K562 (cell line): ENCODE data around the gene IPP. TPM values are rescaled to one million over a fixed set of nuclear protein-coding genes. Genes with fewer than 3 reads are reported as not detected.

ENCODE experiments used
- BRCA1 ChIP-seq, 2 experiments: fragments of 450-650 bp in 1 of 2; sonication (generic) in 1 of 2; formaldehyde crosslinking in 1 of 2; IDR thresholded peaks; 2 replicates each; pipeline versions ENCODE4 v1.5.0 to v1.6.1; 2017 to 2020; ENCODE audit warnings: mild to moderate bottlenecking in 1 of 2, missing genetic modification reagents in 1 of 2
- CHD2 ChIP-seq: IDR thresholded peaks from 2 replicates; pipeline ENCODE4 v1.6.1; 2011; ENCODE audit warnings: low read depth, low read length
- CHD4 ChIP-seq: fragments of 200-600 bp; sonication (generic); IDR thresholded peaks from 3 replicates; pipeline ENCODE4 v1.6.1; 2012; ENCODE audit warnings: low read depth, mild to moderate bottlenecking, mixed read lengths, low read length, inconsistent platforms; ENCODE audit not compliant: insufficient read depth, insufficient replicate concordance, poor library complexity, severe bottlenecking
- CXXC5 ChIP-seq: fragments of 250-450 bp; sonication (Bioruptor Pico); IDR thresholded peaks from 2 replicates; pipeline ENCODE4 v1.8.0; 2022; ENCODE audit warnings: inconsistent platforms, mild to moderate bottlenecking, moderate library complexity
- EP300 ChIP-seq: IDR thresholded peaks from 2 replicates; pipeline ENCODE4 v1.6.1; 2012; ENCODE audit warnings: low read length, improper control_type of control experiment
- ETS2 ChIP-seq: IDR thresholded peaks from 2 replicates; pipeline ENCODE4 v1.6.1; 2016; ENCODE audit warnings: borderline replicate concordance, missing genetic modification characterization, mild to moderate bottlenecking, moderate library complexity, missing compliant biosample characterization; ENCODE audit not compliant: poor library complexity, severe bottlenecking
- HDAC1 ChIP-seq, 2 experiments: fragments of 450-650 bp; IDR thresholded peaks; 2 replicates each; pipeline ENCODE4 v1.6.1; 2016 to 2017; ENCODE audit warnings: inconsistent platforms in 1 of 2, mild to moderate bottlenecking in 1 of 2, moderate library complexity in 1 of 2
- HDAC3 ChIP-seq: fragments of 450-650 bp; IDR thresholded peaks from 2 replicates; pipeline ENCODE4 v1.6.1; 2018; ENCODE audit warnings: borderline replicate concordance, mild to moderate bottlenecking, moderate library complexity; ENCODE audit not compliant: partially characterized antibody
- HEY1 ChIP-seq: fragments of 250-450 bp; sonication (Bioruptor Pico); IDR thresholded peaks from 2 replicates; pipeline ENCODE4 v1.5.0; 2020; ENCODE audit warnings: mild to moderate bottlenecking, moderate library complexity, borderline replicate concordance
- NCOA4 ChIP-seq: fragments of 450-650 bp; IDR thresholded peaks from 2 replicates; pipeline ENCODE4 v1.6.1; 2018; ENCODE audit warnings: mild to moderate bottlenecking; ENCODE audit not compliant: partially characterized antibody
- NONO ChIP-seq, 2 experiments: fragments of 200-400 bp in 1 of 2; fragments of 450-650 bp in 1 of 2; formaldehyde crosslinking in 1 of 2; IDR thresholded peaks; 2 replicates each; pipeline ENCODE4 v1.6.1; 2017; ENCODE audit warnings: low read depth in 2 of 2, mild to moderate bottlenecking in 2 of 2, moderate library complexity in 2 of 2, low read length in 1 of 2
- NR1H2 ChIP-seq: sonication (generic); formaldehyde crosslinking; IDR thresholded peaks from 2 replicates; pipeline ENCODE4 v1.4.0; 2020; ENCODE audit warnings: mild to moderate bottlenecking, missing genetic modification reagents
- POLR2AphosphoS2 ChIP-seq: IDR thresholded peaks from 2 replicates; pipeline ENCODE4 v1.6.1; 2012; ENCODE audit warnings: low read length, improper control_type of control experiment
- POLR2AphosphoS5 ChIP-seq: IDR thresholded peaks from 2 replicates; pipeline ENCODE4 v1.6.1; 2011; ENCODE audit warnings: mild to moderate bottlenecking, low read depth, low read length, moderate library complexity; ENCODE audit not compliant: control insufficient read depth, insufficient read depth
- POLR3G ChIP-seq: IDR thresholded peaks from 2 replicates; pipeline ENCODE4 v1.6.1; 2011; ENCODE audit not compliant: insufficient read length, insufficient replicate concordance; ENCODE audit errors: extremely low read depth
- PRDM10 ChIP-seq: fragments of 450-650 bp; IDR thresholded peaks from 2 replicates; pipeline ENCODE4 v1.6.1; 2018; ENCODE audit not compliant: partially characterized antibody
- SMARCE1 ChIP-seq: fragments of 450-650 bp; IDR thresholded peaks from 2 replicates; pipeline ENCODE4 v1.7.1; 2016; ENCODE audit warnings: mild to moderate bottlenecking
- TCF7 ChIP-seq: sonication (generic); IDR thresholded peaks from 2 replicates; pipeline ENCODE4 v1.6.1; 2016; ENCODE audit warnings: antibody characterized with exemption, borderline replicate concordance
- TSHZ1 ChIP-seq: fragments of 250-450 bp; sonication (Bioruptor Pico); IDR thresholded peaks from 2 replicates; pipeline ENCODE4 v1.4.0; 2020; ENCODE audit warnings: mild to moderate bottlenecking, moderate library complexity
- ZKSCAN8 ChIP-seq: fragments of 200-800 bp; sonication (Bioruptor generic); IDR thresholded peaks from 2 replicates; pipeline ENCODE4 v1.6.1; 2016; ENCODE audit warnings: missing genetic modification characterization, missing compliant biosample characterization
- ZNF316 ChIP-seq: fragments of 450-650 bp; IDR thresholded peaks from 2 replicates; pipeline ENCODE4 v1.6.1; 2016
- ZNF444 ChIP-seq: fragments of 250-450 bp; sonication (Bioruptor Pico); IDR thresholded peaks from 2 replicates; pipeline ENCODE4 v1.4.0; 2020; ENCODE audit warnings: mild to moderate bottlenecking, moderate library complexity
- ZNF561 ChIP-seq: fragments of 450-650 bp; formaldehyde crosslinking; conservative IDR thresholded peaks from 2 replicates; pipeline ENCODE4 v1.4.0; 2020; ENCODE audit warnings: mild to moderate bottlenecking, moderate library complexity
- ZNF780A ChIP-seq: fragments of 250-450 bp; sonication (Bioruptor Pico); IDR thresholded peaks from 2 replicates; pipeline ENCODE4 v1.5.0; 2021; ENCODE audit warnings: mild to moderate bottlenecking
- polyA plus RNA-seq, 8 experiments: library from polyadenylated mRNA; depleted of rRNA in 4 of 8; stranded (reverse) in 5 of 8; unstranded in 3 of 8; fragments of >200 nt; fragmentation: Nextera tagmentation in 2 of 8; fragmentation: Illumina TruSeq in 1 of 8; extraction: Ambion mirVana in 2 of 8; extraction: Trizol in 1 of 8; gene quantifications; 2 replicates each; pipeline versions ENCODE4 v1.2.1 to v1.2.3, GENCODE V29; 2011 to 2014; ENCODE audit warnings: inconsistent platforms in 1 of 8, missing spikeins in 1 of 8
- total RNA-seq, 7 experiments: library from RNA; depleted of rRNA in 6 of 7; stranded (reverse); fragments of >200 nt in 6 of 7; fragmentation: Illumina TruSeq in 2 of 7; extraction: Trizol in 2 of 7; gene quantifications; 2 replicates each; pipeline versions ENCODE4 v1.2.1 to v1.2.3, GENCODE V29; 2011 to 2021; ENCODE audit warnings: low replicate concordance in 1 of 7

The IPP gene
- total and polyA plus RNA-seq, 9 of the 15 experiments (the other 6 are each of a cell fraction or from before 2014, with no cell fraction given), result 6.9 to 15.1 (median 9.7) TPM

GRCh38 chr1:45686015-45686287 is 64.5 kb downstream of the IPP start (continued):
- TF ChIP-seq TSHZ1 (no peak), BRCA1 (IDR thresholded peaks at IDR 0.05) (no peak), BRCA1 (CRISPR knock-in tag; IDR thresholded peaks at IDR 0.05) (no peak), CXXC5 (CRISPR knock-in tag) (peak; percentile 8; the same call in 1 of the 2 replicates), POLR2AphosphoS2 (no peak), CHD4 (peak; percentile 84), PRDM10 (no peak), ZNF444 (CRISPR knock-in tag) (no peak), POLR3G (no peak), POLR2AphosphoS5 (no peak), ZNF780A (CRISPR knock-in tag) (no peak), NONO (IDR thresholded peaks at IDR 0.05; ENCODE audit: low read depth in 2 of 2, low read length in 1 of 2) (no peak), NCOA4 (no peak), ETS2 (tag) (no peak), SMARCE1 (0 out of 2 replicates have a peak, but pooled peaks have one; percentile 69), ZNF316 (no peak), CHD2 (no peak), HDAC3 (no peak), ZNF561 (no peak), TCF7 (no peak), HEY1 (no peak), EP300 (no peak), ZKSCAN8 (CRISPR knock-in tag) (no peak), NR1H2 (CRISPR knock-in tag) (0 out of 2 replicates have a peak, but pooled peaks have one; percentile 86), HDAC1 (IDR thresholded peaks at IDR 0.05) (no peak; a peak in 1 of 4 replicates)
